Loucy (cell line): ENCODE results near the gene ZNF280D.
"Not testable (repeated sequence)": the region's sequence is repeated elsewhere in the genome, so short reads cannot be mapped to it uniquely, and the experiment has no call there.

ENCODE experiments used
- CTCF ChIP-seq: fragments of 200-600 bp; sonication (generic); conservative IDR thresholded peaks from 2 replicates; pipeline ENCODE4 v1.5.1; 2014; ENCODE audit warnings: mild to moderate bottlenecking, antibody characterized with exemption, low read length
- EZH2phosphoT487 ChIP-seq: fragments of 200-600 bp; IDR thresholded peaks from 2 replicates; pipeline ENCODE4 v1.6.1; 2018; ENCODE audit warnings: antibody characterized with exemption, mild to moderate bottlenecking, moderate library complexity, borderline replicate concordance

DNA sequence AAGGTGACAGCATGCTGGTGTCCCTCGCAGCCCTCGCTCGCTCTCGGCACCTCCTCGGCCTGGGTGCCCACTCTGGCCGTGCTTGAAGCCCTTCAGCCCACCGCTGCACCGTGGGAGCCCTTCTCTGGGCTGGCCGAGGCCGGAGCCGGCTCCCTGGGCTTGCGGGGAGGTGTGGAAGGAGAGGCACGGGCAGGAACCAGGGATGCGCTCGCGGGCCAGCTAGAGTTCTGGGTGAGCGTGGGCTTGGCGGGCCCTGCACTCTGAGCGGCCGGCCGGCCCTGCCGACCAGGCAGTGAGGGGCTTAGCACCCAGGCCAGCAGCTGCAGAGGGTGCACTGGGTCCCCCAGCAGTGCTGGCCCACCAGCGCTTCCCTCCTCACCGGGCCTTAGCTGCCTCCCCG is 46.1 kb upstream of the ZNF280D start:
- TF ChIP-seq CTCF, EZH2phosphoT487: not testable (repeated sequence)
